Neutrophil (primary cell): ENCODE data around the gene DNASE2B.

Experiments used
- H3K27ac ChIP-seq: fragments of 200-600 bp; sonication (generic); 2 replicates; pipeline ENCODE4 v1.5.1; 2016; ENCODE audit warnings: mild to moderate bottlenecking, moderate library complexity
- H3K27me3 ChIP-seq: fragments of 200-600 bp; sonication (generic); 2 replicates; pipeline ENCODE4 v1.6.0; 2016; ENCODE audit warnings: mild to moderate bottlenecking
- H3K36me3 ChIP-seq: fragments of 200-600 bp; sonication (generic); 2 replicates; pipeline ENCODE4 v1.5.1; 2017
- H3K4me1 ChIP-seq, 2 experiments: fragments of 200-600 bp in 1 of 2; sonication (generic) in 1 of 2; 1 replicate in 1 of 2; 2 replicates in 1 of 2; pipeline versions ENCODE4 v1.5.1 to v1.6.1; 2013 to 2016; ENCODE audit warnings: low read depth in 1 of 2, low read length in 1 of 2, mild to moderate bottlenecking in 1 of 2, moderate library complexity in 1 of 2; ENCODE audit not compliant: control insufficient read depth in 1 of 2, insufficient read depth in 1 of 2
- H3K4me3 ChIP-seq, 2 experiments: fragments of 200-600 bp in 1 of 2; sonication (generic) in 1 of 2; 1 replicate in 1 of 2; 2 replicates in 1 of 2; pipeline ENCODE4 v1.5.1; 2013 to 2016; ENCODE audit warnings: low read depth in 1 of 2, low read length in 1 of 2, mild to moderate bottlenecking in 1 of 2, moderate library complexity in 1 of 2
- H3K9me3 ChIP-seq: fragments of 200-600 bp; sonication (generic); 2 replicates; pipeline ENCODE4 v1.5.1; 2016
- CTCF ChIP-seq: fragments of 200-600 bp; sonication (generic); IDR thresholded peaks from 2 replicates; pipeline ENCODE4 v1.5.1; 2016; ENCODE audit warnings: antibody characterized with exemption

DNASE2B gene

GRCh38 chr1:84376000-84376910 is 22.0 kb upstream of the DNASE2B start:
- no peaks in the 10 kb centered on the region for H3K27me3 ChIP-seq
- H3K9me3 ChIP-seq = no peaks in the 10 kb centered on the region
- TF ChIP-seq CTCF = no peak
- no peaks in the 10 kb centered on the region for H3K36me3 ChIP-seq
- H3K4me1 ChIP-seq = no peaks in the 10 kb centered on the region
- no peak overlapping the region for H3K27ac ChIP-seq
- no peak overlapping the region for H3K4me3 ChIP-seq

GRCh38 chr1:84377480-84378095 is 20.7 kb upstream of the DNASE2B start:
- no peaks in the 10 kb centered on the region for H3K36me3 ChIP-seq
- TF ChIP-seq CTCF = no peak
- H3K27me3 ChIP-seq = no peaks in the 10 kb centered on the region
- no peaks in the 10 kb centered on the region for H3K9me3 ChIP-seq
- H3K4me1 ChIP-seq = no peaks in the 10 kb centered on the region
- no peak overlapping the region for H3K27ac ChIP-seq
- no peak overlapping the region for H3K4me3 ChIP-seq

GRCh38 chr1:84379138-84379916 is 19.0 kb upstream of the DNASE2B start:
- Histone ChIP-seq H3K4me3 (no peak overlapping the region), H3K36me3 (no peaks in the 10 kb centered on the region), H3K9me3 (no peaks in the 10 kb centered on the region), H3K27me3 (no peaks in the 10 kb centered on the region), H3K4me1 (no peaks in the 10 kb centered on the region), H3K27ac (no peak overlapping the region)
- no peak for TF ChIP-seq CTCF

- no peak overlapping the region for H3K4me3 ChIP-seq
- no peak for TF ChIP-seq CTCF
- H3K27me3 ChIP-seq = no peaks in the 10 kb centered on the region
- H3K36me3 ChIP-seq = no peaks in the 10 kb centered on the region
- H3K27ac ChIP-seq = no peak overlapping the region
- no peaks in the 10 kb centered on the region for H3K9me3 ChIP-seq
- no peaks in the 10 kb centered on the region for H3K4me1 ChIP-seq
Observed at GRCh38 chr1:84379917-84380180, 18.4 kb upstream of the DNASE2B start.

- Histone ChIP-seq H3K4me1 (no peaks in the 10 kb centered on the region), H3K4me3 (no peak overlapping the region), H3K27ac (no peak overlapping the region), H3K36me3 (no peaks in the 10 kb centered on the region), H3K27me3 (no peaks in the 10 kb centered on the region), H3K9me3 (no peaks in the 10 kb centered on the region)
- no peak for TF ChIP-seq CTCF
Observed at GRCh38 chr1:84382127-84382526, 16.2 kb upstream of the DNASE2B start.
